Neural crest cell (in vitro differentiated cells): Measurements from ENCODE around the gene DOCK10. TPM values are rescaled to one million over a fixed set of nuclear protein-coding genes. Genes with fewer than 3 reads are reported as not detected.

Experiments used
- DNase-seq: peaks from one replicate; pipeline ENCODE4 v3.0.0; 2021; ENCODE audit warnings: low read depth, mixed read lengths, low spot score
- H3K27ac Mint-ChIP-seq: one replicate; pipeline ENCODE4 v1.8.0; 2021; ENCODE audit warnings: mild to moderate bottlenecking, mixed read lengths; ENCODE audit not compliant: unreplicated experiment
- H3K27me3 Mint-ChIP-seq: 2 replicates; pipeline ENCODE4 v1.8.0; 2021; ENCODE audit warnings: low read depth, mild to moderate bottlenecking, mixed read lengths
- H3K36me3 Mint-ChIP-seq: 2 replicates; pipeline ENCODE4 v1.8.0; 2021; ENCODE audit warnings: low read depth, mild to moderate bottlenecking, mixed read lengths
- H3K4me1 Mint-ChIP-seq: 2 replicates; pipeline ENCODE4 v1.8.0; 2021; ENCODE audit warnings: mixed read lengths
- H3K4me3 Mint-ChIP-seq: one replicate; pipeline ENCODE4 v1.8.0; 2021; ENCODE audit warnings: mild to moderate bottlenecking, mixed read lengths
- H3K9me3 Mint-ChIP-seq: 2 replicates; pipeline ENCODE4 v1.8.0; 2021; ENCODE audit warnings: mixed read lengths
- total RNA-seq: library from RNA; stranded (reverse); gene quantifications from 2 replicates; pipeline ENCODE4 v1.2.1, GENCODE V29; 2021
- TF ChIP-seq, protein P1 (sequence below): fragments of 200-600 bp; sonication (generic); conservative IDR thresholded peaks from 2 replicates; pipeline ENCODE4 v1.5.0; 2021; ENCODE audit warnings: antibody characterized with exemption, mild to moderate bottlenecking

Gene DOCK10
- total RNA-seq, 1 donor from 2014 or later, result 29.7 TPM

DNA sequence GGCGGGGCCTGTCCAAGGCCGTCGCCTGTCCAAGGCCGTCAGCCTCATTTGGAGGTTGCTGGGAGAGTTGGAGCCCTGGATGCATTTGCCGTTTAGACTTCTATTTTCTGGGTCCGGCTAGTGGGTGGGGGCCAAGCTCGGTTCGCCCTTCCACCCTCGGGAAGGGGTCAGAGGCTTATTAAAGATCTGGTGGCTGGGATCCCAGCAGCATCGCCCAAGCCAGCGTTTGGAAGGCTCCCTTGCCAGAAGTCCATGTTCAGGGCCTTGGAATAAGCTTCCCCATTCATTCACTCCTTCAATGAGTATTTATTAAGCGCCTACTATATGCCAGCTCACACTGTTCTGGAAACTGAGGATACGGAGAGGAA lies 516 bp upstream of the DOCK10 start:
- no peak overlapping the region for H3K27ac Mint-ChIP-seq
- no peaks in the 10 kb centered on the region for H3K9me3 Mint-ChIP-seq
- TF ChIP-seq, protein P1, sequence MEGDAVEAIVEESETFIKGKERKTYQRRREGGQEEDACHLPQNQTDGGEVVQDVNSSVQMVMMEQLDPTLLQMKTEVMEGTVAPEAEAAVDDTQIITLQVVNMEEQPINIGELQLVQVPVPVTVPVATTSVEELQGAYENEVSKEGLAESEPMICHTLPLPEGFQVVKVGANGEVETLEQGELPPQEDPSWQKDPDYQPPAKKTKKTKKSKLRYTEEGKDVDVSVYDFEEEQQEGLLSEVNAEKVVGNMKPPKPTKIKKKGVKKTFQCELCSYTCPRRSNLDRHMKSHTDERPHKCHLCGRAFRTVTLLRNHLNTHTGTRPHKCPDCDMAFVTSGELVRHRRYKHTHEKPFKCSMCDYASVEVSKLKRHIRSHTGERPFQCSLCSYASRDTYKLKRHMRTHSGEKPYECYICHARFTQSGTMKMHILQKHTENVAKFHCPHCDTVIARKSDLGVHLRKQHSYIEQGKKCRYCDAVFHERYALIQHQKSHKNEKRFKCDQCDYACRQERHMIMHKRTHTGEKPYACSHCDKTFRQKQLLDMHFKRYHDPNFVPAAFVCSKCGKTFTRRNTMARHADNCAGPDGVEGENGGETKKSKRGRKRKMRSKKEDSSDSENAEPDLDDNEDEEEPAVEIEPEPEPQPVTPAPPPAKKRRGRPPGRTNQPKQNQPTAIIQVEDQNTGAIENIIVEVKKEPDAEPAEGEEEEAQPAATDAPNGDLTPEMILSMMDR, result no peak
- H3K4me1 Mint-ChIP-seq, result peaks cover 12% of the 10 kb centered on the region
- DNase-seq, result no peak
- H3K36me3 Mint-ChIP-seq, result no peaks in the 10 kb centered on the region
- H3K4me3 Mint-ChIP-seq, result peak overlapping the region; percentile 84
- H3K27me3 Mint-ChIP-seq, result peaks cover 82% of the 10 kb centered on the region

DNA sequence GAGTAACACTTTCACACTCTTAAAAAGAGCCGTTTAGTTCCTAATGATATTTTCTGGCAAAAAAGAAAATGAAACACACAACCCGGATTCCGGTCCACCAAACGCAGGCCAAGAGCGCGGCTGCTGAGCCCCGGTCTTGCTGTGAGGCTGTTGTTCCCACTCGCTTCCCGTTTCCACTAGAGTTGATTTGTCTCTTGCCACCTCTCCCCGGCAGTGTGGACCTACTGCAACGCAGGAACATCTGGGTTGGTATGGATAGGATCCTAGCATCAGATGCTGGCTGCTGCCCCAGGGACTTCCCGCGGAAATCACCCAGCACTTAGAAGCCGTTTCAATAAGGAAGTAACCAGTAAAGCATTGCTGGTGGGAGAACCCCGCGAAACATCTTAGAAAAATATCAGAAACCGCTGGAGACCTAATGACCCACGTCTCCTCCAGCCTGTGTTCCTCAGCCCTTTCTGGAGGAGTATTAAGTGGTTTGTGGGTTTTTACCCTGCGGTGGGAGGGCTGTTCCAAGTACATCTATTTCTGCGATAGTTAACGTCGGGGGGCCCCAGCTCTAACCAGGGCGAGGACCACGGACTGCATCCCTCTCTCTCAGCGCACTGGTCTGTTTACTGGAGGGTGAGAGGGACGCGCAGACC lies 939 bp downstream of the DOCK10 start:
- no peaks in the 10 kb centered on the region for H3K9me3 Mint-ChIP-seq
- TF ChIP-seq, protein P1, result no peak
- no peak overlapping the region for H3K27ac Mint-ChIP-seq
- H3K4me1 Mint-ChIP-seq, result peaks cover 12% of the 10 kb centered on the region
- peaks cover 71% of the 10 kb centered on the region for H3K27me3 Mint-ChIP-seq
- DNase-seq, result no peak
- peak overlapping the region; percentile 87 for H3K4me3 Mint-ChIP-seq
- no peaks in the 10 kb centered on the region for H3K36me3 Mint-ChIP-seq

DNA sequence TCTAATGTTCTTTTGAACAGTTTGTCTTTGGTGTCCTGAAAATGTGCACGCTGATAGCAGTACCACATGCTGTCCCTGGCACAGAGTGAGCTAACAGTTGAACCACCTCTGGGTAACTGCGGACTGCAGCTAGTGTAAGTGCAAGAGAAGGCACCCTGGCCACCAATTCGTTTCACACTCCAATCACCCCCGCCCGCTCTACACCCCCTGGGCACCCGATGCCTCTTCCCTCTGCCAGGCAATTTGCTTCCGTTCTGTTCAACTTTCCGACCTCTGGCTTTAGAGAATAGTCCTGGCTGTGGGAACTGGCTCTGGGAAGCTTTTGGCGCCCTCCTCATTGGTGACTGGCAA lies 1.4 kb downstream of the DOCK10 start:
- H3K36me3 Mint-ChIP-seq, result no peaks in the 10 kb centered on the region
- peaks cover 12% of the 10 kb centered on the region for H3K4me1 Mint-ChIP-seq
- no peaks in the 10 kb centered on the region for H3K9me3 Mint-ChIP-seq
- DNase-seq, result no peak
- H3K4me3 Mint-ChIP-seq, result peak overlapping the region; percentile 87
- TF ChIP-seq, protein P1, result no peak
- H3K27me3 Mint-ChIP-seq, result peaks cover 66% of the 10 kb centered on the region
- H3K27ac Mint-ChIP-seq, result no peak overlapping the region

DNA sequence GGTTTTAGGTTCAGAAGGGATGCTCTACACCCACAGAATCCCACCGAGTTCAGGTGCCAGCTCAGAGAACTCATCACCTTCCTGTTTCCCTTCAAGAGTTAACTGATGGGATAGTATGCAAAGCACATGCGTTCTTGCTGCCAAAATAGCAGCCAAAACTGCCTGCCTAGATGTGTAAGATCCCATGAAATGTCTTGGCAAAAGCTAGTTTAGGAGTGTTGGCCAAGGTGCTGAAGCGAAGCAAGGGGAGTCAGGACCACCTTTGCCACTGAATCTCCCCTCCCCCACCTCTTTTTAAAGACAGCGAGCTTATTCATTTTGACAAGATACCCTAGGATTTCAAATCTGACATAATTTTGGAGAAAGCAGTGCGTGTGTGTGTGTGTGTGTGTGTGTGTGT lies 2.1 kb downstream of the DOCK10 start:
- Mint-ChIP-seq H3K36me3 (no peaks in the 10 kb centered on the region), H3K27ac (no peak overlapping the region), H3K9me3 (no peaks in the 10 kb centered on the region), H3K4me3 (peak overlapping the region; percentile 79), H3K27me3 (peaks cover 61% of the 10 kb centered on the region), H3K4me1 (peaks cover 12% of the 10 kb centered on the region)
- TF ChIP-seq, protein P1, result no peak
- DNase-seq, result no peak

DNA sequence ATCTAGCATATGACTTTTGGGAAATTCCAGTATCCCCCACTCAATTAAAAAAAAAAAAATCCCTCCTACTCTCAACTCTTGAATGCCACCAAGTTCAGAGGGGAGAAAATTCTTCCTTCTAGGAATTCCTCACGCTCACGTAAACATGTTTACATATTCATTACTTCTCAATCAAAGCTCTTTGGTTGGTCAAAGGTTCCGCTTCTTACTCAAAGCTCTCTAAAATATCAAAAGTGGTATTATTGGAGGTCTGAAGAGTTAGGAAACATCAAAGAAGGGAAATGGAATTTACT lies 4.1 kb downstream of the DOCK10 start:
- H3K9me3 Mint-ChIP-seq, result peaks cover 2% of the 10 kb centered on the region
- TF ChIP-seq, protein P1, result no peak
- no peak overlapping the region for H3K27ac Mint-ChIP-seq
- H3K4me1 Mint-ChIP-seq, result peaks cover 24% of the 10 kb centered on the region
- H3K36me3 Mint-ChIP-seq, result peaks cover 2% of the 10 kb centered on the region
- peaks cover 41% of the 10 kb centered on the region for H3K27me3 Mint-ChIP-seq
- no peak for DNase-seq
- H3K4me3 Mint-ChIP-seq, result no peak overlapping the region
